Measurements from ENCODE around the gene RPL39.
"Not testable (repeated sequence)": the region's sequence is repeated elsewhere in the genome, so short reads cannot be mapped to it uniquely, and the experiment has no call there.

DNA sequence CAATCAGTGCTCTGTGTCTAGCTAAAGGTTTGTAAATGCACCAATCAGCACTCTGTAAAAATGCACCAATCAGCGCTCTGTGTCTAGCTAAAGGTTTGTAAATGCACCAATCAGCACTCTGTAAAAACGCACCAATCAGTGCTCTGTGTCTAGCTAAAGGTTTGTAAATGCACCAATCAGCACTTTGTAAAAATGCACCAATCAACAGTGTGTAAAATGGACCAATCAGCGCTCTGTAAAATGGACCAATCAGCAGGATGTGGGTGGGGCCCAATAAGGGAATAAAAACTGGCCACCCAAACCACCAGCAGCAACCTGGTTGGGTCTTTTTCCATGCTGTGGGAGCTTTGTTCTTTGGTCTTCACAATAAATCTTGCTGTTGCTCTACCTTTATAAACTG lies 22.0 kb downstream of the RPL39 start:
- TF ChIP-seq, protein P1, sequence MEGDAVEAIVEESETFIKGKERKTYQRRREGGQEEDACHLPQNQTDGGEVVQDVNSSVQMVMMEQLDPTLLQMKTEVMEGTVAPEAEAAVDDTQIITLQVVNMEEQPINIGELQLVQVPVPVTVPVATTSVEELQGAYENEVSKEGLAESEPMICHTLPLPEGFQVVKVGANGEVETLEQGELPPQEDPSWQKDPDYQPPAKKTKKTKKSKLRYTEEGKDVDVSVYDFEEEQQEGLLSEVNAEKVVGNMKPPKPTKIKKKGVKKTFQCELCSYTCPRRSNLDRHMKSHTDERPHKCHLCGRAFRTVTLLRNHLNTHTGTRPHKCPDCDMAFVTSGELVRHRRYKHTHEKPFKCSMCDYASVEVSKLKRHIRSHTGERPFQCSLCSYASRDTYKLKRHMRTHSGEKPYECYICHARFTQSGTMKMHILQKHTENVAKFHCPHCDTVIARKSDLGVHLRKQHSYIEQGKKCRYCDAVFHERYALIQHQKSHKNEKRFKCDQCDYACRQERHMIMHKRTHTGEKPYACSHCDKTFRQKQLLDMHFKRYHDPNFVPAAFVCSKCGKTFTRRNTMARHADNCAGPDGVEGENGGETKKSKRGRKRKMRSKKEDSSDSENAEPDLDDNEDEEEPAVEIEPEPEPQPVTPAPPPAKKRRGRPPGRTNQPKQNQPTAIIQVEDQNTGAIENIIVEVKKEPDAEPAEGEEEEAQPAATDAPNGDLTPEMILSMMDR (IDR thresholded peaks at IDR 0.05; ENCODE audit: low read depth, low read length): not testable (repeated sequence)
- TF ChIP-seq EZH2phosphoT487 (IDR thresholded peaks at IDR 0.05; ENCODE audit: low read depth): not testable (repeated sequence)

Data from OCI-LY3 (cell line).